Activated CD8-positive, alpha-beta T cell treated with anti-CD3 and anti-CD28 coated beads for 36 hours (primary cell): ENCODE results near the gene DNAJB13. TPM values are rescaled to one million over a fixed set of nuclear protein-coding genes. Genes with fewer than 3 reads are reported as not detected.

Source experiments
- ATAC-seq: fragments of 200-7000 bp; cut with Tn5 transposase; one replicate; pipeline ENCODE4 v1.10.0; 2021; ENCODE audit warnings: mild to moderate bottlenecking, moderate library complexity
- CTCF ChIA-PET: fragments of 350-600 bp; sonication (Branson Sonifier 250); formaldehyde crosslinking; loops from one replicate; lab custom pipeline; 2021; ENCODE audit warnings: antibody characterized with exemption; lab: Charles Lee
- POLR2A ChIA-PET: fragments of 350-600 bp; sonication (Branson Sonifier 250); formaldehyde crosslinking; loops from one replicate; lab custom pipeline; 2021; ENCODE audit warnings: antibody characterized with exemption; lab: Charles Lee
- DNase-seq: peaks from one replicate; pipeline ENCODE4 v3.0.0-alpha.2; 2020
- H3K27ac Mint-ChIP-seq: one replicate; pipeline ENCODE4 v1.8.0; 2021; ENCODE audit warnings: mild to moderate bottlenecking, mixed read lengths
- H3K27me3 Mint-ChIP-seq: one replicate; pipeline ENCODE4 v1.8.0; 2021; ENCODE audit warnings: mixed read lengths
- H3K36me3 Mint-ChIP-seq: one replicate; pipeline ENCODE4 v1.8.0; 2021; ENCODE audit warnings: low read depth, mixed read lengths
- H3K4me1 Mint-ChIP-seq: one replicate; pipeline ENCODE4 v1.8.0; 2021; ENCODE audit warnings: low read depth, mixed read lengths
- H3K4me3 Mint-ChIP-seq: one replicate; pipeline ENCODE4 v1.8.0; 2021; ENCODE audit warnings: mild to moderate bottlenecking, moderate library complexity, mixed read lengths
- H3K9me3 Mint-ChIP-seq: one replicate; pipeline ENCODE4 v1.8.0; 2021; ENCODE audit warnings: mixed read lengths
- CTCF ChIP-seq: fragments of 200-600 bp; IDR thresholded peaks from one replicate; pipeline ENCODE4 v1.8.0; 2022; ENCODE audit warnings: antibody characterized with exemption, mild to moderate bottlenecking
- intact Hi-C: fragments of 100-400 bp; cut with micrococcal nuclease; formaldehyde crosslinking; loops from one replicate; pipeline ENCODE4 v1.10.0; 2022
- total RNA-seq, 2 experiments: library from RNA; stranded (reverse); gene quantifications; one replicate each; pipeline ENCODE4 v1.2.3, GENCODE V29; 2021

The DNAJB13 gene
- total RNA-seq, 2 experiments from 2014 or later = 0.18 TPM; not detected in 1

- H3K9me3 Mint-ChIP-seq = no peaks in the 10 kb centered on the region
- POLR2A ChIA-PET = interaction anchor here (1.2 to 17.6 kb wide), 3 partner anchors 10 to 38 kb away, joined by 3 to 269 read pairs (median 7); partner anchors contain the start of gene UCP2
- H3K27ac Mint-ChIP-seq = peak overlapping the region; percentile 27
Observed at GRCh38 chr11:74014880-74015279, 64.1 kb downstream of the DNAJB13 start.

GRCh38 chr11:74015919-74016684, 65.3 kb downstream of the DNAJB13 start:
- ChIA-PET CTCF (interaction anchor here (0.7 to 1.3 kb wide), 2 partner anchors 29 to 1585 kb away, joined by 3 read pairs; no protein-coding TSS in a partner anchor), POLR2A (interaction anchor here (17.6 kb wide), 1 partner anchor 39 kb away, joined by 269 read pairs; the partner anchor contains the start of gene UCP2)
- DNase-seq (no peak), ATAC-seq (no peak)
- Mint-ChIP-seq H3K27me3 (no peaks in the 10 kb centered on the region), H3K4me3 (no peak overlapping the region), H3K36me3 (peaks cover 36% of the 10 kb centered on the region), H3K9me3 (no peaks in the 10 kb centered on the region), H3K27ac (no peak overlapping the region), H3K4me1 (peaks cover 54% of the 10 kb centered on the region)
- intact Hi-C loops = loop anchor here (5.0 kb wide), 1 partner anchor 34 kb away; the partner anchor contains the start of gene UCP2
- TF ChIP-seq CTCF = no peak

More at GRCh38 chr11:74014880-74015279, 64.1 kb downstream of the DNAJB13 start:
- intact Hi-C loops = loop anchor here (5.0 kb wide), 1 partner anchor 33 kb away; the partner anchor contains the start of gene UCP2
- no peak for DNase-seq
- H3K4me1 Mint-ChIP-seq = peaks cover 67% of the 10 kb centered on the region
- CTCF ChIA-PET = interaction anchor here (1.3 to 1.5 kb wide), 2 partner anchors 17 to 51 kb away, joined by 3 read pairs; no protein-coding TSS in a partner anchor
- peaks cover 36% of the 10 kb centered on the region for H3K36me3 Mint-ChIP-seq
- no peaks in the 10 kb centered on the region for H3K27me3 Mint-ChIP-seq
- TF ChIP-seq CTCF = no peak
- ATAC-seq = no peak
- no peak overlapping the region for H3K4me3 Mint-ChIP-seq

GRCh38 chr11:74017631-74018030, 66.8 kb downstream of the DNAJB13 start:
- DNase-seq (no peak), ATAC-seq (no peak)
- Mint-ChIP-seq H3K27ac (no peak overlapping the region), H3K9me3 (no peaks in the 10 kb centered on the region), H3K36me3 (peaks cover 26% of the 10 kb centered on the region), H3K4me3 (no peak overlapping the region), H3K4me1 (peaks cover 39% of the 10 kb centered on the region), H3K27me3 (no peaks in the 10 kb centered on the region)
- intact Hi-C loops = loop anchor here (5.0 kb wide), 1 partner anchor 35 kb away; the partner anchor contains the start of gene UCP2
- POLR2A ChIA-PET = interaction anchor here (1.0 to 17.6 kb wide), 5 partner anchors 12 to 41 kb away, joined by 3 to 269 read pairs (median 12); partner anchors contain the start of gene UCP2
- CTCF ChIA-PET = interaction anchor here (1.3 to 1.6 kb wide), 3 partner anchors 31 to 54 kb away, joined by 3 to 7 read pairs (median 3); no protein-coding TSS in a partner anchor
- TF ChIP-seq CTCF = no peak

GRCh38 chr11:74018331-74019005, 67.6 kb downstream of the DNAJB13 start:
- POLR2A ChIA-PET = interaction anchor here (0.9 to 17.6 kb wide), 12 partner anchors 7 to 41 kb away, joined by 3 to 269 read pairs (median 5); partner anchors contain the start of genes UCP2 and UCP3
- Mint-ChIP-seq H3K27me3 (no peaks in the 10 kb centered on the region), H3K4me1 (peaks cover 34% of the 10 kb centered on the region), H3K27ac (no peak overlapping the region), H3K4me3 (no peak overlapping the region), H3K36me3 (peaks cover 23% of the 10 kb centered on the region), H3K9me3 (no peaks in the 10 kb centered on the region)
- TF ChIP-seq CTCF = no peak
- no peak for ATAC-seq
- intact Hi-C loops = loop anchor here (1.0 to 5.0 kb wide), 2 partner anchors 9 to 36 kb away; partner anchors contain the start of genes UCP2 and UCP3
- CTCF ChIA-PET = interaction anchor here (1.0 to 1.6 kb wide), 4 partner anchors 9 to 55 kb away, joined by 3 to 7 read pairs (median 3); no protein-coding TSS in a partner anchor
- no peak for DNase-seq
